ENCODE data around the gene VIM. TPM values are rescaled to one million over a fixed set of nuclear protein-coding genes. Genes with fewer than 3 reads are reported as not detected.

VIM gene
- total and polyA plus RNA-seq, 2 experiments from 2014 or later: 302 to 1,051 TPM

GRCh38 chr10:17229967-17230682 lies 2.1 kb downstream of the VIM start:
- Histone ChIP-seq H3K4me1 (ENCODE audit: insufficient read depth) (peaks cover 31% of the 10 kb centered on the region), H3K27me3 (peaks cover 23% of the 10 kb centered on the region), H3K4me3 (peak overlapping the region; percentile 75), H2AFZ (peak overlapping the region; percentile 38), H3K9me2 (replicated peaks; ENCODE audit: insufficient read depth) (no peaks in the 10 kb centered on the region), H3K27ac (peak overlapping the region; percentile 99), H4K20me1 (ENCODE audit: insufficient read depth, poor library complexity, severe bottlenecking) (peaks cover 45% of the 10 kb centered on the region), H3K36me3 (replicated peaks; ENCODE audit: insufficient read depth, low read depth) (peaks cover 3% of the 10 kb centered on the region), H3K9me3 (ENCODE audit: low read depth) (no peaks in the 10 kb centered on the region), H3K4me2 (peak overlapping the region; percentile 85), H3K79me2 (peaks cover 36% of the 10 kb centered on the region)
- WGBS (ENCODE audit: low lambda C conversion rate, missing lambda C conversion rate): 1% methylated on average over 32 of the region's 43 CpGs
- no peak for TF ChIP-seq CTCF (IDR thresholded peaks at IDR 0.05; ENCODE audit: poor library complexity)
- peak; percentile 87 for DNase-seq (ENCODE audit: low spot score)

- Histone ChIP-seq H3K4me1 (ENCODE audit: insufficient read depth) (peaks cover 31% of the 10 kb centered on the region), H3K27me3 (peaks cover 13% of the 10 kb centered on the region), H4K20me1 (ENCODE audit: insufficient read depth, poor library complexity, severe bottlenecking) (peaks cover 48% of the 10 kb centered on the region), H3K27ac (peak overlapping the region; percentile 99), H3K4me2 (peak overlapping the region; percentile 85), H3K36me3 (replicated peaks; ENCODE audit: insufficient read depth, low read depth) (peaks cover 3% of the 10 kb centered on the region), H2AFZ (no peak overlapping the region), H3K9me2 (replicated peaks; ENCODE audit: insufficient read depth) (no peaks in the 10 kb centered on the region), H3K79me2 (peaks cover 36% of the 10 kb centered on the region), H3K4me3 (peak overlapping the region; percentile 75), H3K9me3 (ENCODE audit: low read depth) (no peaks in the 10 kb centered on the region)
- WGBS (ENCODE audit: low lambda C conversion rate, missing lambda C conversion rate): 83% methylated on average over 1 of the region's 1 CpG
- TF ChIP-seq CTCF (IDR thresholded peaks at IDR 0.05; ENCODE audit: poor library complexity) (no peak), EZH2phosphoT487 (IDR thresholded peaks at IDR 0.05; ENCODE audit: low read depth, severe bottlenecking, unreplicated experiment) (no peak), EZH2 (IDR thresholded peaks at IDR 0.05; ENCODE audit: borderline replicate concordance) (no peak)
- no peak for DNase-seq (ENCODE audit: low spot score)
Measured at GRCh38 chr10:17231788-17232187, 3.7 kb downstream of the VIM start.

GRCh38 chr10:17232276-17232960 lies 4.4 kb downstream of the VIM start:
- Histone ChIP-seq H3K27me3 (peaks cover 8% of the 10 kb centered on the region), H3K4me3 (peak overlapping the region; percentile 75), H4K20me1 (ENCODE audit: insufficient read depth, poor library complexity, severe bottlenecking) (peaks cover 51% of the 10 kb centered on the region), H3K9me3 (ENCODE audit: low read depth) (no peaks in the 10 kb centered on the region), H3K4me2 (peak overlapping the region; percentile 85), H3K4me1 (ENCODE audit: insufficient read depth) (peaks cover 26% of the 10 kb centered on the region), H3K36me3 (replicated peaks; ENCODE audit: insufficient read depth, low read depth) (peaks cover 3% of the 10 kb centered on the region), H3K79me2 (peaks cover 36% of the 10 kb centered on the region), H2AFZ (no peak overlapping the region), H3K9me2 (replicated peaks; ENCODE audit: insufficient read depth) (no peaks in the 10 kb centered on the region), H3K27ac (peak overlapping the region; percentile 99)
- 75% methylated on average over 3 of the region's 3 CpGs for WGBS (ENCODE audit: low lambda C conversion rate, missing lambda C conversion rate)
- DNase-seq (ENCODE audit: low spot score): no peak
- TF ChIP-seq CTCF (IDR thresholded peaks at IDR 0.05; ENCODE audit: poor library complexity): no peak
- TF ChIP-seq EZH2phosphoT487 (IDR thresholded peaks at IDR 0.05; ENCODE audit: low read depth, severe bottlenecking, unreplicated experiment): no peak
- TF ChIP-seq EZH2 (IDR thresholded peaks at IDR 0.05; ENCODE audit: borderline replicate concordance): no peak
